GM12874 (cell line): ENCODE data around the gene OR1B1.
"Not testable (repeated sequence)": the region's sequence is repeated elsewhere in the genome, so short reads cannot be mapped to it uniquely, and the experiment has no call there.

Source experiments
- TF ChIP-seq, protein P1 (sequence below): IDR thresholded peaks from 2 replicates; pipeline ENCODE4 v1.5.1; 2011; ENCODE audit warnings: low read depth, mild to moderate bottlenecking, control low read depth, low read length, moderate library complexity; ENCODE audit not compliant: insufficient read depth

OR1B1 gene

DNA sequence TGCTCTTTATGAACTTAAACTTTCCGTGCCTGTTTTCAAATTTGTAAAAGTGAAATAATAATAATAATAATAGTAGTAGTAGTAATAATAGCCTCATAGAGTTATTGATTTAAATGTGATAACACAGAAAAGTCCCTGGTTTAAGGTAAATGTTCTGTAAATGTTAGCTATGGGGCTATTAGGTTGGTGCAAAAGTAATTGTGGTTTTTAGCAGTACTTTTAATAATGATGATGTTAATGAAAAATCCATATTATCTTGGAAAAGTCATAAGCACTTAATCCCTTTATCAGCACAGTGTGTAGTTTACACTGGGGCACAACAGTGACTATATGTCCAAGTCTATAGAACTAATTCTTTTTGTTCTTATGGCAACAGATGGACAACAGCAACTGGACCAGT, 43.1 kb downstream of the OR1B1 start, which contains the start of gene OR1Q1:
OR1Q1 (plus strand) TSS at position 377 of the 400 bp plus-strand sequence; CDS start at position 377, 0 bp downstream.
- TF ChIP-seq, protein P1, sequence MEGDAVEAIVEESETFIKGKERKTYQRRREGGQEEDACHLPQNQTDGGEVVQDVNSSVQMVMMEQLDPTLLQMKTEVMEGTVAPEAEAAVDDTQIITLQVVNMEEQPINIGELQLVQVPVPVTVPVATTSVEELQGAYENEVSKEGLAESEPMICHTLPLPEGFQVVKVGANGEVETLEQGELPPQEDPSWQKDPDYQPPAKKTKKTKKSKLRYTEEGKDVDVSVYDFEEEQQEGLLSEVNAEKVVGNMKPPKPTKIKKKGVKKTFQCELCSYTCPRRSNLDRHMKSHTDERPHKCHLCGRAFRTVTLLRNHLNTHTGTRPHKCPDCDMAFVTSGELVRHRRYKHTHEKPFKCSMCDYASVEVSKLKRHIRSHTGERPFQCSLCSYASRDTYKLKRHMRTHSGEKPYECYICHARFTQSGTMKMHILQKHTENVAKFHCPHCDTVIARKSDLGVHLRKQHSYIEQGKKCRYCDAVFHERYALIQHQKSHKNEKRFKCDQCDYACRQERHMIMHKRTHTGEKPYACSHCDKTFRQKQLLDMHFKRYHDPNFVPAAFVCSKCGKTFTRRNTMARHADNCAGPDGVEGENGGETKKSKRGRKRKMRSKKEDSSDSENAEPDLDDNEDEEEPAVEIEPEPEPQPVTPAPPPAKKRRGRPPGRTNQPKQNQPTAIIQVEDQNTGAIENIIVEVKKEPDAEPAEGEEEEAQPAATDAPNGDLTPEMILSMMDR = no peak

DNA sequence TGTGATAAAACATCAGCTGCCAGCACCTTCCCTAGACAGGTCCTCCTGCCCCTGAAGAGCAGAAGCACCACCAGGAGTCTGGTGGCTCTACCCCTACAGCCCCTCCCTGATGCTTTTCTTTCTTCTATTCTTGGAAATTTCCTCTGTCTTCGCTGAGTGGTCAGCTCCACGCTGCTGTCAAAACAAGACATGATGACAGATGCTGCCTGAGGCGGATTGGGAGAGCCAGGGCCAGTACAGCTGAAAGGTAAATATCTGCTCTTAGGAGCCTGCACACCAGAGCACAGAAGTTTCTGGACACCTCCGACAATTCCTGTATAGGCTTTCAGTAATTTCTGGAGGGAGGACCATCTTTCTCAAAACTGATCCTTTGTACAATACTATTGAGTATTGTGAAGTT, 47.6 kb downstream of the OR1B1 start:
- TF ChIP-seq, protein P1 = no peak

DNA sequence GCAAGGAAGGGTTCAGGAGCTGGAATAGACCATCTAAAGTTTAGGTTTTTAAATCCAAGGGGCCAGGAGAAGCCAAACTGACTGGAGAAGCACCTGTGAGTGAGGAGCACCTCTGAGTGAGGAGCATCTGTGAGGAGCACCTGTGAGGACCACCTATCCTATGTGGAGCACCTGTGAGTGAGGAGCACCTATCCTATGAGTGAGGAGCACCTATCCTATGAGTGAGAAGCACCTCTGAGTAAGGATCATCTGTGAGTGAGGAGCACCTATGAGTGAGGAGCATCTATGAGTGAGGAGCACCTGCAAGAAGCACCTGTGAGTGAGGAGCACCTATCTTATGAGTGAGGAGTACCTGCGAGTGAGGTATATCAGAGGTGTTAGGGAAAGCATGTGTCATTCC, 50.8 kb downstream of the OR1B1 start:
- TF ChIP-seq, protein P1 = no peak

DNA sequence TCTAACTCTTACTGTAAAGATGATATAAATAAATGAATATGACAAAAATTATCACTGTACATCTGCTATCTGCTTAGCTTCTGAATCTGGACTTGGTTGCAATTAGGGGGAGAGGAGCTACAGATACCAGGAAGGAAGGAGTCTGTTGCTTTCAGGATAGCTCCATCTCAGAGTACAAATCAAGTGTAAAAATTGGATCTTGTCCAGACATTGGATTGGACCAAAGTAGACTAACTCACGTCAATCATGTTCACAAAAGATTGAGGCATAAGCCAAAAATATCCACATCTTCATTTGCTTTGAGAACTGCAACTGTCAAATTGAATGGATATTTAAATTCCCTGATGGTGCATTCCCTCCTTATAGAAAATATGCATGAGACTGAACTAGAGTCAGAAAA, 51.7 kb downstream of the OR1B1 start:
- TF ChIP-seq, protein P1 = no peak

DNA sequence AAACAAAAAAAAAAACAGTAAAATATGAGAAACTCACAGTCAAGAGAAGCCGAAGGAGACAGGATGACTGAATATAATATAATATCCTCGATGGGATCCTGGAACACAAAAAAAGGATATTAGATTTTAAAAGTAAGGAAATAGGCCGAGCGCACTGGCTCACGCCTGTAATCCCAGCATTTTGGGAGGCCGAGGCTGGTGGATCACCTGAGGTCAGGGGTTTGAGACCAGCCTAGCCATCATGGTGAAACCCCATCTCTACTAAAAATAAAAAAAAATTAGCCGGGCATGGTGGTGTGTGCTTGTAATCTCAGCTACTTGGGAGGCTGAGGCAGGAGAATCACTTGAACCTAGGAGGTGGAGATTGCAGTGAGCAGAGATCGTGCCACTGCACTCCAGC, 74.1 kb downstream of the OR1B1 start, which contains the start of gene OR1L8:
OR1L8 (minus strand) TSS at position 101 of the 400 bp plus-strand sequence. CDS start 14,907 bp downstream, outside the sequence.
- TF ChIP-seq, protein P1 = not testable (repeated sequence)

DNA sequence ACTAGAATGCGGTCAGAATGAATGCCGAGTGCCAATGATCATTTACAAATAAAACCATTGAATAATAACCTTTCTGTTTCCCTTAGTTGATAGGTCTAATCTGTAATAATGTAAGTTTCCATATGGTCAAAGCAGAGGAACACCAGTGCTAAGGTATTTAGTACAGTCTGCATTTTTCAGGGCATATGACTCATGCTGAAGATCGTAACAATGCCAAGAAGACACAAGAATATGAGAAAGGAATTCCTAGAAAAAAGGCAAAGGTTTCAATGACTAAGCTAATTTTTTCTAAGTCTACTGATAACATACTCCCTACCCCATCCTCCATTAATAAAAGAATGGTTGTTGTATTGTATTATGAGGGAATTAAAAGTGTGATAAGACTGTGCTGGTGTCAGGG, 77.1 kb downstream of the OR1B1 start:
- TF ChIP-seq, protein P1 = no peak

DNA sequence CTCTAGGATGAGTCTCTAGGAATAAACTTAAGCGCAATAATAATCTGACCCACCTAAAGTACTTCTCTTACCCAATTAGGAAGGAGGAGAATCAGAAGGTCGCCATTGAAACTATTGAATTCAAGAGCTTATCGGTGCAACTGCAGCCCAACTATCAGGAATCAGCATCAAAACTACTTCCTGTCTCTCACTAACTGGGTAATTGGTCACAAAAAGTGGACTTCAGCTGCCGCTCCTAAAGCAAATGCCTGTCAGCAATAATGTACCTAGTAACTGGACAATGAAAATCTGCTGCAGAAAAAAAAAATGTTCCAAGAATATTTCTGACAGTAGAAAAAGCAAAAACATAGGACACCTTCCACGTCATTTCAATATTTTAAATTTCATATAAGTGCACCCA, 77.6 kb downstream of the OR1B1 start:
- TF ChIP-seq, protein P1 = no peak
